ENCODE results near the gene MASP1.

GRCh38 chr3:187295316-187296034 lies 3.9 kb upstream of the MASP1 start:
- TF ChIP-seq CTCF (IDR thresholded peaks at IDR 0.05) (no peak), POLR2A (IDR thresholded peaks at IDR 0.05) (no peak), EP300 (IDR thresholded peaks at IDR 0.05) (no peak)

Data from suprapubic skin (tissue), 3 donors.